Suprapubic skin (tissue), 4 donors: Measurements from ENCODE around the gene TPK1. TPM values are rescaled to one million over a fixed set of nuclear protein-coding genes. Genes with fewer than 3 reads are reported as not detected.

Experiments used
- DNase-seq, 2 donors: peaks; one replicate each; pipeline ENCODE4 v3.0.0-alpha.2; 2019; ENCODE audit warnings: low spot score in 2 of 2
- H3K27ac ChIP-seq: fragments of 200-600 bp; sonication (generic); one replicate; pipeline ENCODE4 v1.5.1; 2019
- H3K27me3 ChIP-seq: fragments of 200-600 bp; sonication (generic); one replicate; pipeline ENCODE4 v1.5.1; 2019
- H3K36me3 ChIP-seq: fragments of 200-600 bp; sonication (generic); one replicate; pipeline ENCODE4 v1.5.1; 2019
- H3K4me1 ChIP-seq: fragments of 200-600 bp; sonication (generic); one replicate; pipeline ENCODE4 v1.5.1; 2019
- H3K4me3 ChIP-seq: fragments of 200-600 bp; sonication (generic); one replicate; pipeline ENCODE4 v1.5.1; 2019; ENCODE audit warnings: mild to moderate bottlenecking
- H3K9me3 ChIP-seq: fragments of 200-600 bp; sonication (generic); one replicate; pipeline ENCODE4 v1.5.1; 2019
- CTCF ChIP-seq, 2 donors: fragments of 200-600 bp in 1 of 2; fragments of 450-650 bp in 1 of 2; sonication (generic) in 1 of 2; IDR thresholded peaks; one replicate each; pipeline ENCODE4 v1.5.1; 2016 to 2019; ENCODE audit warnings: antibody characterized with exemption in 2 of 2, mild to moderate bottlenecking in 1 of 2, moderate library complexity in 1 of 2
- EP300 ChIP-seq: sonication (generic); formaldehyde crosslinking; IDR thresholded peaks from one replicate; pipeline ENCODE4 v1.6.1; 2017; ENCODE audit warnings: antibody characterized with exemption
- POLR2A ChIP-seq, 2 donors: fragments of 450-650 bp; IDR thresholded peaks; one replicate each; pipeline ENCODE4 v1.6.1; 2017; ENCODE audit warnings: antibody characterized with exemption in 2 of 2, mild to moderate bottlenecking in 2 of 2, moderate library complexity in 2 of 2
- POLR2AphosphoS5 ChIP-seq, 3 donors: sonication (generic); formaldehyde crosslinking; IDR thresholded peaks; one replicate each; pipeline ENCODE4 v1.6.1; 2017; ENCODE audit warnings: antibody characterized with exemption in 3 of 3
- WGBS: methylation state at CpG from one replicate; pipeline ENCODE4 v1.1.5; 2018; 5-methylcytosine and 5-hydroxymethylcytosine counted together
- total RNA-seq, 4 donors: library from RNA; depleted of rRNA; stranded (reverse); fragments of >200 nt; gene quantifications; one replicate each; pipeline ENCODE4 v1.1.0, GENCODE V29; 2016

TPK1 gene
- total RNA-seq, 4 donors from 2014 or later = 1.4 to 3.9 (median 2.8) TPM

DNA sequence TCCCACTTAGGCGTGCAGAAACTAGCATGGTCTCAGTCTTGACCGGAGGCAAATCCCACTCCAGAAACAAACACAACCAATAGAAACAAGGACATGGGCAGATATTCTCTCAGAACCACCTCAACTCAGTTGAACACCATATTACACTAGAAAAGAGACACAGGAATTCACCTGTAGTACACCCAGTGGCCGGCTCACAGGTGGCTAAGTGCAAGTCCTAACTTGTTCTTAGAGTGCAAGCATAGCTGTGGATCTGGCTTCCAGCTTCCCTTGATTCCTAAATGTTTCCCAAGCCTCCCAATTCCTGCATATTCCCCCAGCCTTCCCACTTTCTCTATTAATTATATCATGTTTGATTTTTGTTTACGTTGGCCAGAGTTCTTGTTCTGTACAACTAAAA is 164.4 kb downstream of the TPK1 start:
- H3K4me3 ChIP-seq = no peak overlapping the region
- H3K4me1 ChIP-seq = peaks cover 13% of the 10 kb centered on the region
- no peaks in the 10 kb centered on the region for H3K9me3 ChIP-seq
- no peak for TF ChIP-seq POLR2AphosphoS5 (IDR thresholded peaks at IDR 0.05)
- no peak for TF ChIP-seq CTCF (IDR thresholded peaks at IDR 0.05)
- TF ChIP-seq POLR2A (IDR thresholded peaks at IDR 0.05) = no peak
- no peak for TF ChIP-seq EP300
- WGBS = 72% methylated on average over 4 of the region's 4 CpGs
- no peak overlapping the region for H3K27ac ChIP-seq
- DNase-seq = no peak
- no peaks in the 10 kb centered on the region for H3K27me3 ChIP-seq
- H3K36me3 ChIP-seq = no peaks in the 10 kb centered on the region

DNA sequence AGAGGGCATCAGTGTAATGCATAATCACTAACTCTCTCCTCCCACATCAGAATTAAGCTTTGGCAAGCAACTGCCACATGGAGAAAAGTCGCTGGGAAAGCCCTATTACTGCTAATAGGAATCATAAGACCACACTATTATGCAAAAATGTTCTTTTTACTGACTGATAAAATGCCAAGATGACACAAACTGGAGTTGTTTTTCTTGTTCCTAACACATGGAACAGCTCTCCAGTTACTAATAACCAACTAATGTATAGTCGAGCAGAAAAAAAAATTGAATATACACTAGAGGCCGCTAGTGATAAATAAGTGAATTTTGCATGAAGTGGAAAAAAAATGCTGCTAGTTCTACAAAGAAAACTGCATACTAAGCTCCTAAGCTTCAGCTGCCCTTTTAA is 165.6 kb downstream of the TPK1 start:
- WGBS = 8% methylated on average over 3 of the region's 3 CpGs
- TF ChIP-seq POLR2AphosphoS5 (IDR thresholded peaks at IDR 0.05) (no peak), CTCF (IDR thresholded peaks at IDR 0.05) (no peak), POLR2A (IDR thresholded peaks at IDR 0.05) (no peak), EP300 (no peak)
- no peak overlapping the region for H3K4me3 ChIP-seq
- peaks cover 13% of the 10 kb centered on the region for H3K4me1 ChIP-seq
- H3K9me3 ChIP-seq = no peaks in the 10 kb centered on the region
- H3K27me3 ChIP-seq = no peaks in the 10 kb centered on the region
- H3K27ac ChIP-seq = no peak overlapping the region
- H3K36me3 ChIP-seq = no peaks in the 10 kb centered on the region
- no peak for DNase-seq

GRCh38 chr7:144668503-144668902 is 167.3 kb downstream of the TPK1 start:
- Histone ChIP-seq H3K4me1 (peaks cover 13% of the 10 kb centered on the region), H3K36me3 (no peaks in the 10 kb centered on the region), H3K4me3 (no peak overlapping the region), H3K27ac (no peak overlapping the region), H3K9me3 (no peaks in the 10 kb centered on the region), H3K27me3 (no peaks in the 10 kb centered on the region)
- DNase-seq = no peak
- 84% methylated on average over 1 of the region's 1 CpG for WGBS
- TF ChIP-seq POLR2A (IDR thresholded peaks at IDR 0.05) = no peak
- TF ChIP-seq EP300 = no peak
- no peak for TF ChIP-seq POLR2AphosphoS5 (IDR thresholded peaks at IDR 0.05)
- TF ChIP-seq CTCF (IDR thresholded peaks at IDR 0.05) = no peak

- no peak for DNase-seq
- H3K27me3 ChIP-seq = no peaks in the 10 kb centered on the region
- no peaks in the 10 kb centered on the region for H3K36me3 ChIP-seq
- H3K4me1 ChIP-seq = peaks cover 9% of the 10 kb centered on the region
- H3K4me3 ChIP-seq = no peak overlapping the region
- H3K27ac ChIP-seq = no peak overlapping the region
- no peaks in the 10 kb centered on the region for H3K9me3 ChIP-seq
- WGBS = 65% methylated on average over 2 of the region's 2 CpGs
- TF ChIP-seq POLR2AphosphoS5 (IDR thresholded peaks at IDR 0.05) (no peak), EP300 (no peak), CTCF (IDR thresholded peaks at IDR 0.05) (no peak), POLR2A (IDR thresholded peaks at IDR 0.05) (no peak)
Measured at GRCh38 chr7:144665689-144666381, 170.0 kb downstream of the TPK1 start.

DNA sequence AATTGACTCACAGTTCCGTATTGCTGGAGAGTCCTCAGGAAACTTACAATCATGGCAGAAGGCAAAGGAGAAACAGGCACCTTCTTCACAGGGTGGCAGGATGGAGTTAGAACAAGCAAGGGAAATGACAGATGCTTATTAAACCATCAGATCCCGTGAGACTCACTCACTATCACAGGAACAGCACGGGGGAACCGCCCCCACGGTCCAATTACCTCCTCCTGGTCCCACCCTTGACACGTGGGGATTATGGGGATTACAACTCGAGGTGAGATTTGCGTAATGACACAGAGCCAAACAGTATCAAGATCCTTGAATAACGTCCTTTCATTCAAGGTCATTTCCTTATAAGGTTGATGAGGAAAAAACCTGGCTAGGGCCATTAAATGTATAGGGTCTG is 176.6 kb downstream of the TPK1 start:
- no peak for TF ChIP-seq POLR2A (IDR thresholded peaks at IDR 0.05)
- TF ChIP-seq POLR2AphosphoS5 (IDR thresholded peaks at IDR 0.05) = no peak
- TF ChIP-seq EP300 = no peak
- no peak for TF ChIP-seq CTCF (IDR thresholded peaks at IDR 0.05)
- H3K36me3 ChIP-seq = no peaks in the 10 kb centered on the region

More for the DNA sequence above, 176.6 kb downstream of the TPK1 start:
- DNase-seq = no peak
- no peaks in the 10 kb centered on the region for H3K4me1 ChIP-seq
- H3K4me3 ChIP-seq = no peak overlapping the region
- no peak overlapping the region for H3K27ac ChIP-seq
- no peaks in the 10 kb centered on the region for H3K27me3 ChIP-seq
- 82% methylated on average over 9 of the region's 9 CpGs for WGBS
- no peaks in the 10 kb centered on the region for H3K9me3 ChIP-seq
